NK-92 treated with Interleukin-12 subunit alpha and Interleukin-12 subunit beta, amount 100 ng/mL, for 24 hours (cell line): Measurements from ENCODE around the gene SMC3.
"Not testable (repeated sequence)": the region's sequence is repeated elsewhere in the genome, so short reads cannot be mapped to it uniquely, and the experiment has no call there.

ENCODE experiments used
- DNase-seq: peaks from one replicate; lab custom pipeline; 2025; lab: John Stamatoyannopoulos, UW

SMC3 gene

DNA sequence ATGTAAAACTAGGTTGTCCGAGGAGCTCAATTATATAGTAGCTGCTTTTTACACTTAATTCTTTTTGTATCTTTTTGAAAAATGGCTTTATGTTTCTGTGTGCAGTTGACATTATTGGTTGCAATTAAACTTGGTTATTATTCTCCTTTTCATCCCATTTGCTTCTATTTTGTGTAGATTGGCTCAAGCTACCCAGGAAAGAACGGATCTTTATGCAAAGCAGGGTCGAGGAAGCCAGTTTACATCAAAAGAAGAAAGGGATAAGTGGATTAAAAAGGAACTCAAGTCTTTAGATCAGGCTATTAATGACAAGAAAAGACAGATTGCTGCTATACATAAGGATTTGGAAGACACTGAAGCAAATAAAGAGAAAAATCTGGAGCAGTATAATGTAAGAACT is 16.5 kb downstream of the SMC3 start:
- DNase-seq: no peak

DNA sequence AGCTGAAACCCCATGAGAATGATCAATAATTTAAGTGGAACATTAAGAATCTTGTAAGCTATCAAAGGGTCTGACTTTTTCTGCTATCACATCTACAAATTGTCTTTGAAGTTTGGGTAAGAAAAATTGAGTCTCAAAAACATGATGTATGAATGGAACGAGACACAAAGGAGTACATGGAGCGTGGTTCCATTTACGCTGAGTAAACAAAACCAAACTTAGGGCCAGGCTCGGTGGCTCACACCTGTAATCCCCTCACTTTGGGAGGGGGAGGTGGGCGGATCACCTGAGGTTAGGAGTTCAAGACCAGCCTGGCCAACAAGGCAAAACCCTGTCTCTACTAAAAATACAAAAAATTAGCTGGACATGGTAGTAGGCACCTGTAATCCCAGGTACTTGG is 24.3 kb downstream of the SMC3 start:
- no peak for DNase-seq

DNA sequence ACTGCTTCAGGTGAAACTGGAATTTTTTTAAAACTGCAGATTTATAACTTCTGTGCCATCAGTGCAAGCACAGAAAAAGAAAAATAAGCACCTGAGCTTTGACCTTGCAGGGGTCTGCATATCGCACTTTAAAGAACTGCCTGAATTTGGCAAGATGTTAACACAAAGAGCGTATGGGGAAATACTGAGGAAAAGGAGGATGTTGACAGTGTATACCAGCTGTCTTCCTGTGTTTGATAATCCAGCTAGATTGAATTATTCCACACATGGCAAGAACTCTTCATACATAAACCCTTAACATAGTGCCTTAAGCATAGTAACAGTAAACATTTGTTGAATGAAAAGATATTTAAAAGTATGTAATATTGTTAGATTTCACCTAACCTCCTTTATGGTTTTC is 30.0 kb downstream of the SMC3 start:
- no peak for DNase-seq

DNA sequence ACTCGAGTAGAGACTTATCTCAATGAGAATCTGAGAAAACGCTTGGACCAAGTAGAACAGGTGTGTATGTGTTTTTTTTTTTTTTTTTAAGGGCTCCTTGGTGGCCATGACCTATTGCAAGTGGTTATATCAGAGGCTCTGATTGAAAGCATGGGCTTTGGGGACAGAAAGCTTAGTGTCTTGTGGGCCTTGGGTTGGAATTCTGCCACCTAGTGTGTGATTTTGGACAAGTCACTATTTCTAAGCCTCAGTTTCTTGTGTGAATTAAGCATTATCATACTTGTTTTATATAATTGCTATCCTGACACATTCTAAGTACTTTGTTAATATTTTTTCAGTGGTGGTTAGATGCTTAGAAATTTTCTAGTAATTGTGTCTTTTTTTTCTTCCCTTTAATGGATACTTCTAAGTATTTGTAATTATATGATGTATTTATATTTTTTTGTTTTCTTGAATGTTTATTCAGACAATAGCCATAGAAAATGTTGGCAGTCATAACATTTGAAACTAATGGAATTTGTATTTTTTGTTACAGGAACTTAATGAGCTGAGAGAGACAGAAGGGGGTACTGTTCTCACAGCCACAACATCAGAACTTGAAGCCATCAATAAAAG is 33.1 kb downstream of the SMC3 start:
- DNase-seq: no peak

DNA sequence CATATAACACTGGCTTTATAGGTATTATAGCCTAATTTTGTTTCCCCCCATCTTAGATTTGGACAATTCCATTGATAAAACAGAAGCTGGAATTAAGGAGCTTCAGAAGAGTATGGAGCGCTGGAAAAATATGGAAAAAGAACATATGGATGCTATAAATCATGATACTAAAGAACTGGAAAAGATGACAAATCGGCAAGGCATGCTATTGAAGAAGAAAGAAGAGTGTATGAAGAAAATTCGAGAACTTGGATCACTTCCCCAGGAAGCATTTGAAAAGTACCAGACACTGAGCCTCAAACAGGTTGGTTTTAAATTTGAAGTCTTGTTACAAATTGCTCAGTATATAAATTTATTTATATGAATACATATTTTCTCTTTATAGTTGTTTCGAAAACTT is 34.1 kb downstream of the SMC3 start:
- DNase-seq: no peak

DNA sequence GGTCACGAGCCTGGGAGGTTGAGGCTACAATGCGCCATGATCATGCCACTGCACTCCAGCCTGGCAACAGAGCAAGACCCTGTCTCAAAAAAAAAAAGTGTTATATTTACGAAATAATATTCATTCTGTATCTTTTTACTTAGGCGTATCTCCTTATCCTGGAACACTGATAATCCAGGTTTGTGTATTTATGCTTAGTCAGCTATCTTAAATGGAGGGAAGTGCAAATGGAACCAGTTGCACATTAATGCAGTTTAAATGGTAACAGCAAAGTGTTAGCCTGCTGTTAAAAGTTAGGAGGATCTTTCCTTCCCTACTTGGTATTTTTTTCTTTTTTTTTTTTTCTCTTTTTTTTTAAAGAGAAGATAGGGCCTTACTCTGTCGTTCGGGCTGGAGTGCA is 40.6 kb downstream of the SMC3 start:
- no peak for DNase-seq

DNA sequence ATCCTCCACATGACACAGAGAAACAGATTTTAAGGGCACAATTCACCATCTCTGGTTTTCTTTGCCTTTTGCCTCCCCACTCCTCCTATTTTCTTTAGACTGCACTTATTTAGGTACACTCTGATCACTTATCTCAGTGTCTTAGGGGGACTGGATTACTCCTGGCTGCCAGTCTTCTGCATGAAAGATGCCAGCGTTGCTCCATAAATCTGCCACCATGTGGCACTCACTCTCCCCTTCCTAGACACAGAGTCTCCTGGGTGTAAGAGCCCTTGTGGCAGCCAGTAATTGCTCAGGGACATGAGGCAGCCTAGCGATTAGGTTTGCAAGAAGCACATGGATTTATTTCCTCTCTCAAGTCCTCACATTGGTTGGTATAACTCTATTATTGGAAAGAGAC is 42.1 kb downstream of the SMC3 start:
- no peak for DNase-seq

DNA sequence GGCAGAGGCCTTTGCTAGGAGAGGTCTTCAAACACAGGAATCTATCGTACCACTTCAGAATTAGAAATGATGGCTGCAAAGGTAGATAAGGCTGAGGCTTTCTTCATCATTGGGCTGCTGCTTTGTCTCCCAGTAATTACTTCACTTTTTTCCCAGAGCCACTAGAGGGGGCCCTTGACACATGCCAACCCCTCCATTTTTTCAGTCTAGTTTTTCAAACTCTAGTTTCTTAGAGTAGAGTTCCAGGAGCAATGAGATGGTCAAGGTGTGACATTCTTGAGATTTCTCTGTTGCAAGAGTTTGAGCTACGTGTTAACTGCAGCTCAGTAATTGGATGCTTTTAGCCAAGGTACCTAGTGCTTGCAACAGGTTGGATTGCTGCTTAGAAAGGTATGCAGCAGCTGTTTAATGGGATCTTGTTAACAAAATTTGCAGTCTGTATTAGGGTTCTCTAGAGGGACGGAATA is 42.8 kb downstream of the SMC3 start:
- no peak for DNase-seq

DNA sequence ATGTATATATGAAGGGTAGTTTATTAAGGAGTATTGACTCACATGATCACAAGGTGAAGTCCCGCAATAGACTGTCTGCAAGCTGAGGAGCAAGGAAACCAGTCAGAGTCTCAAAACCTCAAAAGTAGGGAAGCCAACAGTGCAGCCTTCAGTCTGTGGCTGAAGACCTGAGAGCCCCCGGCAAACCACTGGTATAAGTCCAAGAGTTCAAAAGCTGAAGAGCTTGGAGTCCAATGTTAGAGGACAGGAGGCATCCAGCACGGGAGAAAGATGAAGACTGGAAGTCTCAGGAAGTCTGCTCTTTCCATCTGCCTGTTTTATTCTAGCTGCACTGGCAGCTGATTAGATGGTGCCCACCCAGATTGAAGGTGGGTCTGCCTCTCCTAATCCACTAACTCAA is 43.3 kb downstream of the SMC3 start:
- DNase-seq: not testable (repeated sequence)

DNA sequence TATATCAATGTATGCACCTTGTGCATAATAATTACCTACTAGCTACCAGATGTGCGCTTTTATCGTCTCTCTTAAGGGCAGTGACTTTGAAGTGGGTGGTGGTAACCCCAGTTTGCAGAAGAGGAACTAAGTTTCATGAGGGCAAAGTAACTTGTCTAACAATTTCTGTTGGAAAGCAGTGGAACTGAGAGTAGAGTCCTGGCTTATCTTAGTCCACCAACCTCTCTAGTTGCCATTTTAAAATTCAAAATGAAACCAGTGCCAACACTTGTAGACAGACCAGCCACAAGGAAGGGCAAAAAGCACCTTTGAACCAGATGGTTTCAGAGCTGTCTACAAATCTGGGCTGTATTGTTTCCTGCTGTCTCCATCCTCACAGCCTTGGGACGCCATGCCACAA is 44.6 kb downstream of the SMC3 start:
- no peak for DNase-seq

DNA sequence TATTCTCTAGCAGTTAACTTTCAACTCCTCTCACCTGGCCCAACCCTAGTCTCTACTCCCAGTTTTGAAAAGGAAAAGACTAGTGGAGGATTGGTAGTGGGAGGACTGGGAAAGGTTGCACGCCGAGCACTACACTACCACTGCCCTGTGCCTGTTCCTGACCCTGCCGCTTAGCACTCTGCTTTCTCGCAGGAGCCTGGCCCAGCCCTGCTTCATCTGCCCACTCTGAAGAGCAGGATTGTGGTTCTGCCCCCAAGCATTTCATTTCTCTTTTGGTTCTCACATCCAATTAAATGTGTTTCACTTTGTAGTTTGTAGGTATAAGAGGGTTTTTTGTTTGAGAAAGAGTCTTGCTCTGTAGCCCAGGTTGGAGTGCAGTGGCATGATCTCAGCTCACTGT is 45.1 kb downstream of the SMC3 start:
- DNase-seq: no peak

DNA sequence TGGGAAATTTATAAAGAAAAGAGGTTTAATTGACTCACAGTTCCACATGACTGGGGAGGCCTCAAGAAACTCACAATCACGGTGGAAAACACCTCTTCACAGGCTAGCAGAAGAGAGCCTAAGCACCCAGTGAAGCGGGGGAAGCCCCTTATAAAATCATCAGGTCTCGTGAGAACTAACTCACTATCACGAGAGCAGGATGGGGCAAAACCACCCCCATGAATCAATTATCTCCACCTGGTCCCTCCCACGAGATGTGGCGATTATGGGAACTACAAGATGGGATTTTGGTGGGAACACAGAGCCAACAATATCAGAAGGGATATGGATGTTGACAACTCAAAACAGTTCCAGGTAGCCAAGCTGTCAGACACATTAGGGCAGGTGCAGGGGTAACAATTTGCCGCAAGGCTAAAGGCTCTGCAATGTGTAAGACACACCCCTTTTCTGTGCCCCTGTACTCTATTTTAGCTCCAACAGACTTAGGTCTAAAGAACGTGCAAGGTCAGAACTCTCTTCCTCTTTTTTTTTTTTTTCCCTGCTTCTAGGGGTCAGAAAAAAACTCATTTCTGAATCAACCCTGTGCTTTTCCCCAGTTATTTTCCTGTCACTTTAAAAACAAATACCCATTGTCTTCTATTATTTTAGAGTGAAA is 46.0 kb downstream of the SMC3 start:
- DNase-seq: no peak

DNA sequence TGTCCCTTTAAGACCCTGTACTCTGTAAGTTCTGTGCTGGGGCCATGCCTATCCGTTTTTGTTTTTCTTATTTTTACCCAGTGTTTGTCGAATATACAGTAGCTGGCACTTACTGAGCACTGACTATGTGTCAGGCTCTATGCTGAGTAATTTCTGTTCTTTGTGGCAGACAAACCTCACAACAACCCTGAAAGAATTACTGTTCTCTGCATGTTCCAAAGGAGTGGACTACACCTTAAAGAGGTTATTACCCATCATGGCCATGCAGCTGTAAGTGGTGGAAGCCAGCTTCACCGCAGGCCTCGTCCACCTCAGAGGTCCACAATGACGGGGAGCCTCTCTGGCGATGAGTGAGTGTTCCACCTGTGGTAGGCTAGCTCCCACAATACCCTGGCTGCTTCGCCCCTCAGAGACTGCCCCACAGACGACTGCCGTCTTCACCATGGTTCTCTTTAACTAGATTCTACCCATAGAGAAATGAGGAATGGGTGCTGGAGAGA is 46.6 kb downstream of the SMC3 start:
- DNase-seq: no peak

DNA sequence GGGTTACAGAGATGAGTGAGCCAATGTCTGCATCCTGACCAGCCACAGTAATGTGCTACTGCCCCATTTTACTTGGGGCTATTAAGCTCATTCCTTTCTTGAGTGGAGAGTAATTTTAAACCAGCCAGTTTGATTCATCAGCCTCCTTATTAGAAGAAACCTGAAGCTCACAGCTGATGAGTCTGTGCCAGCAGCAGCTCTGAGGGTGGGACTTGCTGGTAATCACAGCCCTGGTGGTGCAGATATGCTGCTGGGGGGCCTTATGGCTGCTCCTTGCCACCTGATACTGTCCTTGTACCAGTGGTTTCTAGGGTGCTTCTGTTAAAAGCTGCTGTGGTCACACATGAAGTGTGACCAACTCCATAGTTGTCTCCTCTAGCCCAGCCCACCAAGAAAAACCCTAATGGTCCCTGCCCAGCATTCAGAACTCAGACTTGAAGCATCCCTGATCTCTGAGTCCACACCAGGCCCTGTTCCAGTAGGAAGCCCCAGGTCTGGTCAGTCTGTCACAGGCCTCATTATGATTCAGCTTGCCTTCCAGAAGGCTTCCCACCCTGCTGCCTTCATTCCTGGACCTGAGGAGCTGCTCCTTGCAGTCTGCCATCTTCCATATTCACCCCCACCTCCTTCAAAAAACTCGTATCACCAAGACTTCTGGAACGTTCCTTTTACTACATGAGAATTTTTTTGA is 47.7 kb downstream of the SMC3 start:
- no peak for DNase-seq

DNA sequence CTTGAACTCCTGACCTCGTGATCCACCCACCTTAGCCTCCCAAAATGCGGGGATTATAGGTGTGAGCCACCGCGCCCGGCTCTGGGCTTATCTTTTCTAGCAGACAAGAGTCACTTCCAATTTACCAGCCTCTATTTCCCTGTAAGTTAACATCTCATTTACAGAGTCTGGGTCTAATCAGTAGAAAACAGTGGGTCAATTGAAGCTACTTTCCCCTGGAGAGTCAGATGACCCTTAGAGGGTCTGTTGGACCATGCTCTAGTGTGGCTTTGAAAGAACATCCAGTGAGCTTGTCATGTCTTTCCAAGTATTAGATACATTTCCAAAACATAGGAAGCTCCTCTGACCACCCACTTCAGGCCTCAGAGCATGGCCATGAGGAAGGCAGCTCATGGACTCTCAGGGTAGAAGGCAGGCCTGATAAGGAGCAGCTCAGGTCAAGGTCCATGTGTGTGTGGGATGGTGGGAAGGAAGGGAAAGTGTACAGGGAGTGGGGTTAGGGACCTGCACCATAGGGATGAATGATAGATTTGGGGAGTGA is 49.1 kb downstream of the SMC3 start:
- DNase-seq: no peak

DNA sequence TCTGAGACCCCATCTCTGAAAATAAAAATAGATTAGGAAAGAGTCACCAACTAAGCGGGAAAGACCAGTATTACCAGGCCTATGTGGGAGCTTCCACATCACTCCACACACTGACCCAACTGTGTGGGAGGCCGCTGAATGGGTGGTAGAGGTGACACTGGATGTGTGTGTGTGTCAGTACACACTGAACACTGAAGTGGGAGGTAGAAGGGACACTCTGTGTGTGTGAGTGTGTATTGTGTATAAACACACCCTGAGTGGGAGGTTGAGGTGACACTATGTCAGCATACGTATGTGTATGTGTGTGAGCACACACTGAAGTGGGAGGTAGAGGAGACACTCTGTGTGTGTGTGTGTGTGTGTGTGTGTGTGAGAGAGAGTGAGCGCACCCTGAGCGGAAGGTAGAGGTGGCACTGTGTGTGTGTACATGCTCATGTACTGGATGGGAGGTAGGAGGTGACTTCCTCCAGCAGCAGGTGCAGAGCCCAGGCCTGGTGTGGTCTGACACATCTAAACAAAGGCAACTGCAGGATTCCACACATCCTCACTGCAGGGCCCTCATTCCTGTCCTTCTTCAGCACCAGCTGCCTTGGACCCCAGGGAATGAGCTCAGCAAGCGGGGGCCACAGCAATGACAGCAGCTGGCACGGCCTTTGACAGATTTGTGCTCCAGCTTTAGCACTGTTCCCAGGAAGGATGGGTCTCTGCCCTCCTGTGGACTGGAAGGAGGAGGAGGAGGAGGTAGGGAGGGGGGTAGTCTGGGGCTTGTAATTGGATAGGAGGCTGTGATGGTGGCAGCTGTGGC is 50.1 kb downstream of the SMC3 start:
- no peak for DNase-seq

DNA sequence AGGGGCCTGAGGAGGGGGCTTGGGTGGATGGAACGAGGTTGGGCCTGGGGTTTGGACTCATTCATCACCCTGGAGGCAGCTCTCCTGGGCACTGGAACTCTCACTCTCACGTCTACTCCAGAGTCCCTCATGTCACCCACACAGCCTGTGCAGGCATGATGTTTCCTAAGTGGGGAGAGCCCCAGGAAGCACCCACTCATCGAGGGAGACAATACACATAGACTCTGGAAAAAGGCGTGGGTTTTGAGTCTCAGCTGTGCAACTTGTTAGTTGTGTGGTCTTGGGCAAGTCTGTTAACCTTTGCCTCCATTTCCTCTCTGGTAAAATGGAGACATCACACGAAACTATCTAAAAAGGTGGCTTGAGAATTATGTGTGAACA is 50.7 kb downstream of the SMC3 start:
- DNase-seq: no peak

DNA sequence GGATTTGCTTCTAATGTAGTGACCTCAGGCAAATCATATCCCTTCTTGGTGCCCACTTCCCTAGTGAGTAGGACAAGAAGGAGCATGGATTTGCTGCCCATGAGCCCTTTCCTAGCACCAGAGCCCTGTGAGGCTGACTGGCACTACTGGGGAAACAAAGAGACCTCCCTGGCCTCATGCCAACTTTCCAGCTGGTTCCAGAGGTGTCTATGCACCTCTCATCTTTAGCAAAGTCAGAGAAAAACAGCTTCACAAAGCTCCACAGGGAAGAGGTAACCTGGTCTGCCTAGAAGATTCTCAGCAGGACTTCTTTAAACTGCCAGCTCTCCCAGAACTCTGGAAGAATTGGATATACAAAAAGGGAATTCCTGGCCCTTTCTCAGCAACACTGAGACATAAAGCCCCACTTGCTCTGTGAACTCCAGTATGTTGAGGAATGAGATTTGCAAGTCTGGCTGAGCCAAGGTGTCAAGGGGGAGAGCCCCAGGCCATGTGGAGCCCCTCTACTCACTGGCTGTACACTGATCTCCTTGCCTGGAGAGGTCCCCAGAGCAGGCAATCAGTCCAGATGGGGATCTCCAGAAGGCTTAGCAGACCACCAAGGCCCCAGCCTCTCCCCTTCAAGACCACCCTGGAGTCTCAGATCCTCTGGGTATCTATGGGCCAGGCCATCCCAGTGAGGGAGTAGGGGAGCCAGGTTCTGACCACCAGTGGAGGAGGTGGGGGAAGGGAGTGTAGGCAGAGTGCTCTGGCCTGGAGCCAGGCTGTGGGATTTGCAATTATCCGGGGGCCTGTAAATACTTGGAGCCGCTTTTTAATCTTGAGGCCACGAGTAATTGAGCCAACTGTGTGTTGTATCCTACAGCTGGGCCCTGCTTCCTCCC is 52.3 kb downstream of the SMC3 start:
- no peak for DNase-seq

DNA sequence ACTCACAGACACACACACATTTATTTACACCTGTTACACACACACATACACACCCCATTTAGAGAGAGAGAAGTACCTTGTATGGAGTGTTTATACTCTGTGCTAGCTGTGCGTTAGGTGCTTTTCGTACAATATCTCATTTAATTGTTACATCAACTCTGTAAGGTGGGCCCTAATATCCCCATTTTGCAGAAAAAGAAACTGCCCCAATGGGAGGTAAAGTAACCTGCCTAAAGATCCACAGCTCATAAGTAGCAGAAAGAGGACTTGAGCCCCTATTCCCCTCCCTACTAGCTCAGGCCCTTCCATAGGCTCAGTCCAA is 52.9 kb downstream of the SMC3 start:
- no peak for DNase-seq

DNA sequence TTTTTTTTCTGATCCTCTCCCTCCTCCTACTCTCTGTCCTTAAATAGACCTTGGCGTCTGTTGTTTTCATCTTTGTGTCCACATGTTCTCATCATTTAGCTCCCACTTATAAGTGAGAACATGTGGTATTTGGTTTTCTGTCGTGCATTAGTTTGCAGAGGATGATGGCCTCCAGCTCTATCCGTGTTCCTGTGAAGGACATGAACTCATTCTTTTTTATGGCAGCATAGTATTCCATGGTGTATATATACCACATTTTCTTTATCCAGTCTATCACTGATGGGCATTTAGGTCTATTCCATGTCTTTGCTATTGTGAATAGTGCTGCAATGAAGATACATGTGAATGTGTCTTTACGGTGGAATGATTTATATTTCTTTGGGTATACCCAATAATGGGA is 55.8 kb downstream of the SMC3 start:
- DNase-seq: not testable (repeated sequence)

DNA sequence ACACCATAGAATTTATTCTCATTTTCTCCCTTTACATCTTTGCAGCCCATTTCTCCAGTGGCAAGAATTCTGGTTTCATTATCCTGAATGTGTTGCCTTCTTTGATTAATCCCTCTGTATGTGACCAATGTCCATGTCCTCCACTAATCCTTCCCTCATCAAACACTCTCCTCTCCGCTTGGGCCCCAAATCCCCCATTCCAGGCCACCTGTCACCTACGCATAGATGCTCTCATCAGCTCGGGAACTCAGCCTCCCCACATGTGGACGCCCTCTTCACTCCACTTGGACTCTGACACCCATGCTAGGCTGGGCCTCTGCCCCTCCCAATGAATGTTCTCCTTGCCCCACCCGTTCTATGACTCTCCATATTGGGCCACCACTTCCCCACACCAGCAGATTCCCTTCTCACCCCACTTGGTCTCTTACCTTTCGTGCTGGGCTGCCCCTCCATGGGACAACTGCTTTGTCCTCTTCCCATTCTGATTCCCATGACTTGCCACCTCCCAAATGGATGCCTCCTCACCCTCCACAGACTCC is 57.9 kb downstream of the SMC3 start:
- DNase-seq: no peak
